PFSK-1 (cell line): ENCODE measurements around the gene L3MBTL2.

Experiments used
- FOXP2 ChIP-seq: optimal IDR thresholded peaks from 2 replicates; pipeline ENCODE3; 2011; ENCODE audit warnings: borderline replicate concordance, control low read depth, inconsistent platforms; ENCODE audit not compliant: insufficient read depth; ENCODE audit errors: extremely low read length, extremely low read depth
- POLR2AphosphoS5 ChIP-seq: IDR thresholded peaks from 2 replicates; pipeline ENCODE4 v1.6.1; 2012; ENCODE audit warnings: low read depth, mild to moderate bottlenecking, control low read depth, low read length, moderate library complexity
- SIN3A ChIP-seq: IDR thresholded peaks from 2 replicates; pipeline ENCODE4 v1.6.1; 2012; ENCODE audit warnings: mild to moderate bottlenecking, low read length, moderate library complexity, borderline replicate concordance; ENCODE audit not compliant: insufficient read depth
- TAF1 ChIP-seq: IDR thresholded peaks from 2 replicates; pipeline ENCODE4 v1.6.1; 2012; ENCODE audit warnings: low read length, control low read depth, borderline replicate concordance; ENCODE audit not compliant: insufficient read depth
- TF ChIP-seq, protein P1 (sequence below), 2 experiments: IDR thresholded peaks; 2 replicates each; pipeline versions ENCODE4 v1.6.1 to v1.8.0; 2011 to 2012; ENCODE audit warnings: low read depth in 2 of 2, low read length in 2 of 2, control low read depth in 1 of 2, inconsistent platforms in 1 of 2, mild to moderate bottlenecking in 1 of 2, moderate library complexity in 1 of 2; ENCODE audit not compliant: insufficient read depth in 1 of 2

DNA sequence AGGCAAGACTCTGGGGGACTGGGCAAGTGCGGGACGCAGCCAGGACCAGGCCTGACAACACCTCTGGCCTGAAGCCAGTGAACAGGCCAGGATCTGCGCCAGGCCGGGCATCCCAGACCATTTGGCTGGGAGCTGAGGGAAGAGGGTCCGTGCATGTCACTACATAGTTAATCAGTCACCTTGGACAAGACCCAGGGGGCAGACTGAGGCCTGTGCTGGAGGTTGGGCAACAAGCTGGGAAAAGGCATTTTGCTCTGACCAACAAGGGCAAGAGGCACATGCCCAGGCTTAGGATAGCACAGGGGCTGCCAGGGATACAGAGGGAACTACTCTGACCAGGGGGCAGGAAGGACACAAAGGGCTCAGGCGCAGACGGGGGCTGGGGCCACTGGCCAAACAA, 42.6 kb downstream of the L3MBTL2 start:
- TF ChIP-seq POLR2AphosphoS5 (no peak), TAF1 (no peak), SIN3A (no peak), FOXP2 (no peak)
- TF ChIP-seq, protein P1, sequence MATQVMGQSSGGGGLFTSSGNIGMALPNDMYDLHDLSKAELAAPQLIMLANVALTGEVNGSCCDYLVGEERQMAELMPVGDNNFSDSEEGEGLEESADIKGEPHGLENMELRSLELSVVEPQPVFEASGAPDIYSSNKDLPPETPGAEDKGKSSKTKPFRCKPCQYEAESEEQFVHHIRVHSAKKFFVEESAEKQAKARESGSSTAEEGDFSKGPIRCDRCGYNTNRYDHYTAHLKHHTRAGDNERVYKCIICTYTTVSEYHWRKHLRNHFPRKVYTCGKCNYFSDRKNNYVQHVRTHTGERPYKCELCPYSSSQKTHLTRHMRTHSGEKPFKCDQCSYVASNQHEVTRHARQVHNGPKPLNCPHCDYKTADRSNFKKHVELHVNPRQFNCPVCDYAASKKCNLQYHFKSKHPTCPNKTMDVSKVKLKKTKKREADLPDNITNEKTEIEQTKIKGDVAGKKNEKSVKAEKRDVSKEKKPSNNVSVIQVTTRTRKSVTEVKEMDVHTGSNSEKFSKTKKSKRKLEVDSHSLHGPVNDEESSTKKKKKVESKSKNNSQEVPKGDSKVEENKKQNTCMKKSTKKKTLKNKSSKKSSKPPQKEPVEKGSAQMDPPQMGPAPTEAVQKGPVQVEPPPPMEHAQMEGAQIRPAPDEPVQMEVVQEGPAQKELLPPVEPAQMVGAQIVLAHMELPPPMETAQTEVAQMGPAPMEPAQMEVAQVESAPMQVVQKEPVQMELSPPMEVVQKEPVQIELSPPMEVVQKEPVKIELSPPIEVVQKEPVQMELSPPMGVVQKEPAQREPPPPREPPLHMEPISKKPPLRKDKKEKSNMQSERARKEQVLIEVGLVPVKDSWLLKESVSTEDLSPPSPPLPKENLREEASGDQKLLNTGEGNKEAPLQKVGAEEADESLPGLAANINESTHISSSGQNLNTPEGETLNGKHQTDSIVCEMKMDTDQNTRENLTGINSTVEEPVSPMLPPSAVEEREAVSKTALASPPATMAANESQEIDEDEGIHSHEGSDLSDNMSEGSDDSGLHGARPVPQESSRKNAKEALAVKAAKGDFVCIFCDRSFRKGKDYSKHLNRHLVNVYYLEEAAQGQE (IDR thresholded peaks at IDR 0.05; ENCODE audit: insufficient read depth in 1 of 2, low read depth in 2 of 2, low read length in 2 of 2), result no peak
